SJSA1 (cell line): ENCODE results near the gene PLEKHB2. TPM values are rescaled to one million over a fixed set of nuclear protein-coding genes. Genes with fewer than 3 reads are reported as not detected.
A peak's percentile ranks its signal among the peaks of the same experiment; 100 is the strongest.
"Not testable (repeated sequence)": the region's sequence is repeated elsewhere in the genome, so short reads cannot be mapped to it uniquely, and the experiment has no call there.

Experiments
- DNase-seq, 2 experiments: peaks; one replicate each; pipeline ENCODE4 v3.0.0-alpha.2; 2015 to 2020; ENCODE audit warnings: low spot score in 2 of 2, low read depth in 1 of 2
- H3K27ac ChIP-seq: fragments of 250-450 bp; sonication (Bioruptor Pico); 2 replicates; pipeline ENCODE4 v1.5.1; 2020; ENCODE audit warnings: mild to moderate bottlenecking, moderate library complexity
- H3K27me3 ChIP-seq: fragments of 250-450 bp; sonication (Bioruptor Pico); replicated peaks from 2 replicates; pipeline ENCODE4 v1.5.1; 2020; ENCODE audit warnings: mild to moderate bottlenecking, moderate library complexity
- H3K36me3 ChIP-seq: fragments of 250-450 bp; sonication (Bioruptor Pico); 2 replicates; pipeline ENCODE4 v1.5.1; 2020; ENCODE audit warnings: mild to moderate bottlenecking
- H3K4me1 ChIP-seq: fragments of 250-450 bp; sonication (Bioruptor Pico); replicated peaks from 2 replicates; pipeline ENCODE4 v1.6.1; 2021; ENCODE audit warnings: mild to moderate bottlenecking
- H3K4me3 ChIP-seq: fragments of 250-450 bp; sonication (Bioruptor Pico); 2 replicates; pipeline ENCODE4 v1.5.1; 2020; ENCODE audit warnings: mild to moderate bottlenecking
- H3K9me3 ChIP-seq: fragments of 250-450 bp; sonication (Bioruptor Pico); replicated peaks from 2 replicates; pipeline ENCODE4 v1.5.1; 2020; ENCODE audit warnings: mild to moderate bottlenecking
- total RNA-seq: library from RNA; depleted of rRNA; stranded (reverse); fragments of >200 nt; shearing (Covaris generic); gene quantifications from 2 replicates; pipeline ENCODE4 v1.2.3, GENCODE V29; 2014

The PLEKHB2 gene
- total RNA-seq, 1 experiment from 2014 or later = 119 TPM

DNA sequence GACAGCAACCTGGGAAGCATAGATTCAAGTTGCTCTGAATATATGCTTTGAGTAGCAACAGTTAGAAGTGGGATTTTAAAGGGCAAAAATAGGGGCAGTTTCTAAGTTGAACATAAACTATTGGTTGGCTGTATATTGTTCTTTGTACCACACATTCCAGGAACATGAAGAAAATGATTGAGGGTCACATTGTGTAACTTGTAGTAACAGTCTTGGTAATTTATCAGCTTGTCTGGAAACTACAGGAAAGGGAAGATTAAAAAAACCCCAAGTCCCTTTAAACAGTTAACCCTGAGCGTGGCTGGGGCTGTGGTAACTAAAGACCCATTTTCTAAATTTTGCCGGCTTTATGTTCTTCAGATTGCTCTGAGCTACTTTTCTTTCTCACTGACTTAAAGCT lies 7.4 kb downstream of the PLEKHB2 start:
- peak overlapping the region; percentile 41 for H3K27ac ChIP-seq
- DNase-seq = peak in 1 of 2 experiments; percentile 25
- H3K4me3 ChIP-seq = no peak overlapping the region
- H3K36me3 ChIP-seq = peaks cover 34% of the 10 kb centered on the region
- no peaks in the 10 kb centered on the region for H3K27me3 ChIP-seq
- peaks cover 18% of the 10 kb centered on the region for H3K4me1 ChIP-seq
- H3K9me3 ChIP-seq = no peaks in the 10 kb centered on the region

DNA sequence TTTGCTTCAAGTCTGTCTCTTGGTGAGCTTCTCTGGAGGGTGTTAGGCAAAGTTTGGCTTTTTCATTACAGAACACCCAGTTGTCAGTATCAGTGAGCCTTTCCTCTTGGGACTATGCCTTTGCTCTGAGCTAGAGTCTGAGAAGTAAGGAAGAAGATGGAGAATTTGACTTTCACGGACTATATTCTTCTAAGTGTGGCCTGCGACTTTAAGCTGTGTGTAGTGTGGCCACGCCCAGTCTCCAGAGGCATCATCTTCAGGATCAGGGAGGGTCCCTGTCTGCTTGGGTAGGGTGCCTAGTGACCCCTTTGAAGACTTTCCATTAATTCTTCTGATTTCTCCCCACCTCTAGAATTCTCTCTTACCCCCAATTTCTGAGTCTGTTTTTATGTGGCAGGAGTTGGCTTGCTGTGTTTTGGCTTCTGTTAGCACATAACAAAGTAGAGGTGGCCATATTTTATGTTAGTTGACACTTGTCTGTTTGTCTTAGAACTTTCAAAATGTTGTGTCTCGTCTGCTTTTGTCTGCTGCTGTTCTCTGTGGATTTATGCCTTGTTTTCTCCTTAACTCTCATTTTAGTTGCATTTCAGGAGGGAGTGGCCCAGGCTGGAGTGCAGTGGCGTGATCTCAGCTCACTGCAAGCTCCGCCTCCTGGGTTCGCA lies 8.6 kb downstream of the PLEKHB2 start:
- H3K27ac ChIP-seq = no peak overlapping the region
- no peaks in the 10 kb centered on the region for H3K9me3 ChIP-seq

GRCh38 chr2:131114950-131115349 lies 9.8 kb downstream of the PLEKHB2 start:
- Histone ChIP-seq H3K4me1 (peaks cover 18% of the 10 kb centered on the region), H3K36me3 (peaks cover 24% of the 10 kb centered on the region)
- not testable (repeated sequence) for H3K9me3 ChIP-seq, DNase-seq, H3K4me3 ChIP-seq, H3K27me3 ChIP-seq, H3K27ac ChIP-seq

More for the DNA sequence above, 8.6 kb downstream of the PLEKHB2 start:
- Histone ChIP-seq H3K27me3 (no peaks in the 10 kb centered on the region), H3K4me1 (peaks cover 18% of the 10 kb centered on the region), H3K4me3 (no peak overlapping the region), H3K36me3 (peaks cover 24% of the 10 kb centered on the region)
- DNase-seq = no peak

- H3K27ac ChIP-seq = no peak overlapping the region
- no peaks in the 10 kb centered on the region for H3K27me3 ChIP-seq
- peaks cover 18% of the 10 kb centered on the region for H3K4me1 ChIP-seq
- no peak overlapping the region for H3K4me3 ChIP-seq
- DNase-seq = no peak
- H3K36me3 ChIP-seq = peaks cover 20% of the 10 kb centered on the region
- H3K9me3 ChIP-seq = no peaks in the 10 kb centered on the region
Measured at GRCh38 chr2:131115752-131116151, 10.6 kb downstream of the PLEKHB2 start.

GRCh38 chr2:131120815-131121317 lies 15.7 kb downstream of the PLEKHB2 start:
- Histone ChIP-seq H3K27ac (no peak overlapping the region), H3K27me3 (no peaks in the 10 kb centered on the region), H3K4me1 (no peaks in the 10 kb centered on the region), H3K4me3 (no peak overlapping the region), H3K9me3 (no peaks in the 10 kb centered on the region), H3K36me3 (peaks cover 36% of the 10 kb centered on the region)
- DNase-seq = no peak

DNA sequence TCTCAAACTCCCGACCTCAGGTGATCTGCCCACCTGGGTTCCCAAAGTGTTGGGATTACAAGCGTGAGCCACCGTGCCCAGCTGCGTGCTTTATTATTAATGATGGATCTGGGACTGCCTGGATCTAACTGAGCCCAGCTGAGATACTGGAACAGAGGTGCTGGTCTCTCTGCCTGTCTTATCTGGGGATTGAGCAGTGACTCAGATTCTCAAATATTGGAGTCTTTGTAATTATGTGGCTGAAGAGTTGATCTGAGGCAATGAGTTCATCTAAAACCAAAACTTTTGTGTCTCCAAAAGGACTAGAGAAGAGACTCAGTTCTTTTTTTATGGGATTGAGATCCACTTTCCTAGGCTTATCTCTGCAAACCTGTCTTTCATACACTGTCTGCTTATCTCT lies 16.3 kb downstream of the PLEKHB2 start:
- Histone ChIP-seq H3K27ac (no peak overlapping the region), H3K36me3 (peaks cover 36% of the 10 kb centered on the region), H3K9me3 (no peaks in the 10 kb centered on the region), H3K27me3 (no peaks in the 10 kb centered on the region), H3K4me1 (no peaks in the 10 kb centered on the region), H3K4me3 (no peak overlapping the region)
- DNase-seq = no peak

- Histone ChIP-seq H3K36me3 (peaks cover 43% of the 10 kb centered on the region), H3K27ac (no peak overlapping the region), H3K4me3 (no peak overlapping the region), H3K4me1 (no peaks in the 10 kb centered on the region), H3K27me3 (no peaks in the 10 kb centered on the region), H3K9me3 (no peaks in the 10 kb centered on the region)
- DNase-seq = no peak
Measured at GRCh38 chr2:131122496-131122895, 17.4 kb downstream of the PLEKHB2 start.

DNA sequence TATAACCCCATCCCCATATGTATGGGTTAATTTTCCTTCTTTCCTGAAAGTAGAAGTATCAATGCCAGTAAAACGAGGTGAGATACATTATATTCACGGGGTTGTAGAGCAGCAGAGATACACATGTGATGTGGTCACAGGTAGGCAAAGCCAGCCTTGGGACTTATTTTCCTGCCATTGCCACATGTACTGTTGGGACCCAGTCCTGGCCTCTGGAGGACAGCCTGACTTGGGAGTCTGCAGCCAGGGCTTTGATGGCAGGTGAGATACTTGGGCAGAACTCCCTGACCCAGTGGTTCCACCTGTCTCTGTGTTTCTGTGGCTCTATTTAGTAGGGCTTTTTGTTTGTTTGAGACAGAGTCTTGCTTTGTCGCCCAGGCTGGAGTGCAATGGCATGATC lies 18.1 kb downstream of the PLEKHB2 start:
- H3K36me3 ChIP-seq = peaks cover 50% of the 10 kb centered on the region
- H3K27me3 ChIP-seq = no peaks in the 10 kb centered on the region
- DNase-seq = no peak
- H3K9me3 ChIP-seq = no peaks in the 10 kb centered on the region
- no peaks in the 10 kb centered on the region for H3K4me1 ChIP-seq
- no peak overlapping the region for H3K27ac ChIP-seq
- no peak overlapping the region for H3K4me3 ChIP-seq

GRCh38 chr2:131125195-131125757 lies 20.1 kb downstream of the PLEKHB2 start:
- H3K27me3 ChIP-seq = no peaks in the 10 kb centered on the region
- DNase-seq = no peak
- peaks cover 62% of the 10 kb centered on the region for H3K36me3 ChIP-seq
- no peak overlapping the region for H3K27ac ChIP-seq
- H3K9me3 ChIP-seq = no peaks in the 10 kb centered on the region
- no peak overlapping the region for H3K4me3 ChIP-seq
- no peaks in the 10 kb centered on the region for H3K4me1 ChIP-seq

DNA sequence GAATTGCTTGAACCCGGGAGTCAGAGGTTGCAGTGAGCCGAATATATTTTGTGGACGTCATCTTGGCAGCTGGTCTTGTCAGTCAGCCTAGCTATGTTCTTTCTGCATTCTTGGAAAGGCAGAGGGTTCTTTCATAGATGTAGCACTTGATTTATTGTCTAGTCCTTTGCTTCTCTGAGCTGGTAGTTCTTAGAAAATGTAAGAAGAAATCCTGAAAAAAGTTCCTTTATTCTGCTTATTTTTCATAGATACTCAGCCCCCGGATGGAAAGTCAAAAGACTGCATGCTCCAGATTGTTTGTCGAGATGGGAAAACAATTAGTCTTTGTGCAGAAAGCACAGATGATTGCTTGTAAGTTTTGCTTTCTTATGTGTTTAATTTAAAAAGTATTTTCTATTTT lies 21.3 kb downstream of the PLEKHB2 start:
- DNase-seq = no peak
- Histone ChIP-seq H3K4me3 (no peak overlapping the region), H3K27me3 (no peaks in the 10 kb centered on the region), H3K4me1 (no peaks in the 10 kb centered on the region), H3K9me3 (no peaks in the 10 kb centered on the region), H3K36me3 (peaks cover 72% of the 10 kb centered on the region), H3K27ac (no peak overlapping the region)

DNA sequence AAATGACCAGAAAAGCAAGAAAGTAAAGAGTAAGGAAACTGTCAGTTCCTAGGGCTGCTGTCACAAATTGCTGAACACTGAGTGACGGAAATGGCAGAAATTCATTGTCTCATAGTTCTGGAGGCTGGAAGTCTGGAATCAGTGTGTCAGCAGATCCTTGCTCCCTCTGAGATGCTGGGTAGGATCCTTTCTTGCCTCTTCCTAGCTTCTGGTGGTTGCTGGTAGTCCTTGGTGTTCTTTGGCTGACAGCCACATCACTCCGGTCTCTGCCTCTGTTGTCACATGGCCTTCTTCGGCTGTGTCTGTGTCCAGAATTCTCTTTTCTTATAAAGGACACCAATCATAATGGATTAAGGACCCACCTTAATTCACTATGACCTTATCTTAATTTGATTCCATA lies 21.9 kb downstream of the PLEKHB2 start:
- no peak overlapping the region for H3K27ac ChIP-seq

GRCh38 chr2:131127981-131128380 lies 22.8 kb downstream of the PLEKHB2 start:
- Histone ChIP-seq H3K4me3 (no peak overlapping the region), H3K27me3 (no peaks in the 10 kb centered on the region), H3K36me3 (peaks cover 62% of the 10 kb centered on the region), H3K27ac (no peak overlapping the region), H3K4me1 (no peaks in the 10 kb centered on the region), H3K9me3 (no peaks in the 10 kb centered on the region)
- no peak for DNase-seq

More for the DNA sequence above, 21.9 kb downstream of the PLEKHB2 start:
- Histone ChIP-seq H3K4me1 (no peaks in the 10 kb centered on the region), H3K9me3 (no peaks in the 10 kb centered on the region), H3K36me3 (peaks cover 68% of the 10 kb centered on the region), H3K4me3 (no peak overlapping the region), H3K27me3 (no peaks in the 10 kb centered on the region)
- no peak for DNase-seq

- H3K4me3 ChIP-seq = no peak overlapping the region
- DNase-seq = no peak
- H3K36me3 ChIP-seq = peaks cover 58% of the 10 kb centered on the region
- H3K4me1 ChIP-seq = no peaks in the 10 kb centered on the region
- H3K27me3 ChIP-seq = no peaks in the 10 kb centered on the region
- no peak overlapping the region for H3K27ac ChIP-seq
- H3K9me3 ChIP-seq = no peaks in the 10 kb centered on the region
Measured at GRCh38 chr2:131130298-131130596, 25.1 kb downstream of the PLEKHB2 start.

DNA sequence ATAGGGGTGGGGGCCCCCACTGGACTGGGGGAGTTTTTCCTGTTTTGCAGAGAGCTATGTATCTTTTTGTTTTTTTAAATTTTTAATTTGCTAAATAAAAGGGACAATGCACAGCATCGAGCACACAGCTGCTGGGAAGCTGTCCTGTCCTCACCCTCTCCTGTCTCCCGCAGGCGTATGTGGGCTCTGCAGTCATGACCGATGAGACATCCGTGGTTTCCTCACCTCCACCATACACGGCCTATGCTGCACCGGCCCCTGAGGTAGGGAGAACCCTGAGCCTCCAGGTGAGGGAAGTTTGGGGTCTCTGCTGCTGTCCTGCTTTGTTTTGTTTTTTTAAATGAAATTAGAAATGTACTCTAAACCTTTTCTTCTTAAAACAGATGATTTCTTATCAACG lies 27.6 kb downstream of the PLEKHB2 start:
- no peaks in the 10 kb centered on the region for H3K9me3 ChIP-seq
- no peaks in the 10 kb centered on the region for H3K4me1 ChIP-seq
- DNase-seq = no peak
- H3K27ac ChIP-seq = no peak overlapping the region
- H3K36me3 ChIP-seq = peaks cover 40% of the 10 kb centered on the region
- H3K4me3 ChIP-seq = no peak overlapping the region
- no peaks in the 10 kb centered on the region for H3K27me3 ChIP-seq

DNA sequence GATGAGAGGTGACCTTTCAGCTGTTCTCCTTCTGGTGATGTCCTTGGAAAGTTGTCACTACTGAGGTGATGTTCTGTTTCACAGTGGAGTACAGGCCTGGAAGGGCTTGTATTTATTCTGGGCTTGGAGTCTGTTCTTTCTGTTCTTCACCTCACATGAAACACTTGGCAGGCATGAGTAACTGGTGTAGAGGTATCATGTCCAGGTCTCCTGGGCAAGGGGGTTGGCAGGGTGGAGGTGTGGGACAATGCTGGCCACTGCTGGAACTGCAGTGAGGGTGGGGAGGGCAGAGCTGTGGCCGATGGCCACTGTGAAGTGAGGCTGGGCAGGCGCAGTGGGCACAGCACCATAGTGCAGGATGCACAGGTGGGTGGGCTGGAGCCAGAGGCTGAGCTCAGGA lies 35.4 kb downstream of the PLEKHB2 start:
- H3K36me3 ChIP-seq = peaks cover 47% of the 10 kb centered on the region
- no peak overlapping the region for H3K4me3 ChIP-seq
- no peak overlapping the region for H3K27ac ChIP-seq
- no peaks in the 10 kb centered on the region for H3K4me1 ChIP-seq
- no peaks in the 10 kb centered on the region for H3K9me3 ChIP-seq
- no peaks in the 10 kb centered on the region for H3K27me3 ChIP-seq
- DNase-seq = no peak
